ENCODE measurements around the gene IQUB.
"Not testable (repeated sequence)": the region's sequence is repeated elsewhere in the genome, so short reads cannot be mapped to it uniquely, and the experiment has no call there.

Gene IQUB

DNA sequence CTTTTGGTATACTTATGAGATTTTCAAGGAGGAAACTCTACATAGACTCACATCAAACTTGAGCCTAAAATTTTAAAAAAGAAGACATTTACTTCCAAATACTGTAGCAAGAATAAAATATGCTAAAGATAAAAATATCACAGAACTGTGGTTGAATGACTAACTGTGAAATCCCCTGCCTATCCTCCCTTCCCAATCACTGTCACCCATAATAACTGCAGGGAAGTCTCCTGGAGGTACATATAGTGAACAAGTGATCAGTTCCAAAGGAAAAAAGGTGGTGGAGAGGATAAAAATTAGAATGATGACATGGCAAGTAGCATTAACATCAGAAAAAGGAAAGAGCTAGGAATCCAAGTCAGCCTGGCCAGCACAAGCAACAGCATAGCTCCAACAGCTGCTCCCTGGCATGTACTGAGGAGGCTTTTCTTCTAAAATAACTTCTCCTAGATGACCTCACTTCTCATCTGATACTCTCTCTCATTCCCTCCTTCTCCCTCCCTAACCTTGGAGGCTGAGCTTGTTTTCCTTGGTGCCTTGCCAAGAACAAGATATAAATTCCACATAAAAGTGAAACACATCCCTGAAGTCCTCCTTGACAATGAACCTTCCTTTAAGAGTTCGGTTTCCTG, 124.0 kb downstream of the IQUB start:
- no peak for TF ChIP-seq MYC (IDR thresholded peaks at IDR 0.05; ENCODE audit: low read depth, low read length)
- TF ChIP-seq, protein P1, sequence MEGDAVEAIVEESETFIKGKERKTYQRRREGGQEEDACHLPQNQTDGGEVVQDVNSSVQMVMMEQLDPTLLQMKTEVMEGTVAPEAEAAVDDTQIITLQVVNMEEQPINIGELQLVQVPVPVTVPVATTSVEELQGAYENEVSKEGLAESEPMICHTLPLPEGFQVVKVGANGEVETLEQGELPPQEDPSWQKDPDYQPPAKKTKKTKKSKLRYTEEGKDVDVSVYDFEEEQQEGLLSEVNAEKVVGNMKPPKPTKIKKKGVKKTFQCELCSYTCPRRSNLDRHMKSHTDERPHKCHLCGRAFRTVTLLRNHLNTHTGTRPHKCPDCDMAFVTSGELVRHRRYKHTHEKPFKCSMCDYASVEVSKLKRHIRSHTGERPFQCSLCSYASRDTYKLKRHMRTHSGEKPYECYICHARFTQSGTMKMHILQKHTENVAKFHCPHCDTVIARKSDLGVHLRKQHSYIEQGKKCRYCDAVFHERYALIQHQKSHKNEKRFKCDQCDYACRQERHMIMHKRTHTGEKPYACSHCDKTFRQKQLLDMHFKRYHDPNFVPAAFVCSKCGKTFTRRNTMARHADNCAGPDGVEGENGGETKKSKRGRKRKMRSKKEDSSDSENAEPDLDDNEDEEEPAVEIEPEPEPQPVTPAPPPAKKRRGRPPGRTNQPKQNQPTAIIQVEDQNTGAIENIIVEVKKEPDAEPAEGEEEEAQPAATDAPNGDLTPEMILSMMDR (IDR thresholded peaks at IDR 0.05; ENCODE audit: low read depth, low read length): no peak
- TF ChIP-seq, protein P2, sequence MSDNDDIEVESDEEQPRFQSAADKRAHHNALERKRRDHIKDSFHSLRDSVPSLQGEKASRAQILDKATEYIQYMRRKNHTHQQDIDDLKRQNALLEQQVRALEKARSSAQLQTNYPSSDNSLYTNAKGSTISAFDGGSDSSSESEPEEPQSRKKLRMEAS (IDR thresholded peaks at IDR 0.05; ENCODE audit: low read depth, low read length): no peak
- no peak for TF ChIP-seq POLR2A (IDR thresholded peaks at IDR 0.05; ENCODE audit: extremely low read depth, insufficient read length)
- no peak for DNase-seq (ENCODE audit: low read depth)
- H3K4me3 ChIP-seq (ENCODE audit: low read depth, low read length): no peak overlapping the region

DNA sequence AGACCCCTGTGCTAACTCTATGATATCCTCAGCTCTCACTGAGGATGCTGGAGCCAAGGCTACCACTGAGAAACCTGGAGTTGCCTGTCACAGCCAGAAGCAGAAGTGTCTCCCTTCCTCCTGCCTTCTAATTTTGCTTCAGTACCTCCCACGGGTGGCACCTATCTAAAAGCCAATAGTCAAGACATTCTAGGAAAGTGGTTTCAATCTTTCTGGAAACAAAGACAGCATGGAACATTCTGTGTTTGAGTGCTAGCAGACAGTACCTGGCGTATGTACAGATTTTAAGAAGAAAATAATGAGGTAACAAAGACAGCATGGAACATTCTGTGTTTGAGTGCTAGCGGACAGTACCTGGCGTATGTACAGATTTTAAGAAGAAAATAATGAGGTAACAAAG, 126.4 kb downstream of the IQUB start:
- DNase-seq (ENCODE audit: low read depth); H3K4me3 ChIP-seq (ENCODE audit: low read depth, low read length): not testable (repeated sequence)
